AG04449 (cell line): Measurements from ENCODE around the gene RFWD3.
A peak's percentile ranks its signal among the peaks of the same experiment; 100 is the strongest.

Source experiments
- CTCF ChIA-PET: fragments of 350-600 bp; formaldehyde crosslinking; extraction: SDS; loops from one replicate; lab custom pipeline; 2021; ENCODE audit warnings: antibody characterized with exemption; lab: Yijun Ruan, JAX
- POLR2A ChIA-PET: fragments of 400-600, 350-600 bp; formaldehyde crosslinking; extraction: SDS; loops from one replicate; lab custom pipeline; 2020; ENCODE audit warnings: antibody characterized with exemption, inconsistent platforms; lab: Yijun Ruan, JAX
- DNase-seq: peaks from one replicate; pipeline ENCODE4 v3.0.0-alpha.2; 2010; ENCODE audit warnings: low read depth, low spot score
- H3K4me3 ChIP-seq: 2 replicates; pipeline ENCODE4 v1.5.1; 2011; ENCODE audit warnings: low read depth, mild to moderate bottlenecking, control low read depth, low read length
- TF ChIP-seq, protein P1 (sequence below): IDR thresholded peaks from one replicate; pipeline ENCODE4 v1.5.1; 2011; ENCODE audit warnings: mild to moderate bottlenecking, moderate library complexity, low read length, control low read depth, inconsistent platforms; ENCODE audit not compliant: insufficient read depth; ENCODE audit errors: missing control alignments

Gene RFWD3

DNA sequence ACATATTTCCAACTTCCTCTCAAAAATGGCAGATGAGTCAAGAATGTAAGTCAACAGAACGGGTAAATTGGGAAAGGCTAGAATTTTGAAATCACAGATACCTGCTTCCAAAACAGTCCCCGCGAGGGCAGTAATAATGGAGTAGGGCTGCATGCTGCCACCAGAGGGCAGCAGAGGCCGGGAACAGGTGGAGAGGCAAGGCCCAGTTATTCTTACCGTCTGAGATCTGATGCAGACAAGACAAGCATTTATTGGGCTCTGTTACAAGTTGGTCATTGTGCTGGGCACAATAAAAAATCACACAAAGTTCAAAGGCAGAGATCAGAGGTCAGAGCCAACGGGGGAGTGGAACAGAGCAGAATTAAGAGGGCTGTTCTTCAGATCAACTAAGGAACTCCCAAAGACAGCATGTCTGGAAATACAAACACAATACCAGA lies 42.8 kb upstream of the RFWD3 start:
- TF ChIP-seq, protein P1, sequence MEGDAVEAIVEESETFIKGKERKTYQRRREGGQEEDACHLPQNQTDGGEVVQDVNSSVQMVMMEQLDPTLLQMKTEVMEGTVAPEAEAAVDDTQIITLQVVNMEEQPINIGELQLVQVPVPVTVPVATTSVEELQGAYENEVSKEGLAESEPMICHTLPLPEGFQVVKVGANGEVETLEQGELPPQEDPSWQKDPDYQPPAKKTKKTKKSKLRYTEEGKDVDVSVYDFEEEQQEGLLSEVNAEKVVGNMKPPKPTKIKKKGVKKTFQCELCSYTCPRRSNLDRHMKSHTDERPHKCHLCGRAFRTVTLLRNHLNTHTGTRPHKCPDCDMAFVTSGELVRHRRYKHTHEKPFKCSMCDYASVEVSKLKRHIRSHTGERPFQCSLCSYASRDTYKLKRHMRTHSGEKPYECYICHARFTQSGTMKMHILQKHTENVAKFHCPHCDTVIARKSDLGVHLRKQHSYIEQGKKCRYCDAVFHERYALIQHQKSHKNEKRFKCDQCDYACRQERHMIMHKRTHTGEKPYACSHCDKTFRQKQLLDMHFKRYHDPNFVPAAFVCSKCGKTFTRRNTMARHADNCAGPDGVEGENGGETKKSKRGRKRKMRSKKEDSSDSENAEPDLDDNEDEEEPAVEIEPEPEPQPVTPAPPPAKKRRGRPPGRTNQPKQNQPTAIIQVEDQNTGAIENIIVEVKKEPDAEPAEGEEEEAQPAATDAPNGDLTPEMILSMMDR, result peak; percentile 93
- ChIA-PET CTCF (interaction anchor here (0.9 to 14.6 kb wide), 9 partner anchors 10 to 402 kb away, joined by 3 to 326 read pairs (median 5); partner anchors contain the start of gene MLKL), POLR2A (no interaction called here)
- DNase-seq, result no peak
- H3K4me3 ChIP-seq, result no peak overlapping the region

DNA sequence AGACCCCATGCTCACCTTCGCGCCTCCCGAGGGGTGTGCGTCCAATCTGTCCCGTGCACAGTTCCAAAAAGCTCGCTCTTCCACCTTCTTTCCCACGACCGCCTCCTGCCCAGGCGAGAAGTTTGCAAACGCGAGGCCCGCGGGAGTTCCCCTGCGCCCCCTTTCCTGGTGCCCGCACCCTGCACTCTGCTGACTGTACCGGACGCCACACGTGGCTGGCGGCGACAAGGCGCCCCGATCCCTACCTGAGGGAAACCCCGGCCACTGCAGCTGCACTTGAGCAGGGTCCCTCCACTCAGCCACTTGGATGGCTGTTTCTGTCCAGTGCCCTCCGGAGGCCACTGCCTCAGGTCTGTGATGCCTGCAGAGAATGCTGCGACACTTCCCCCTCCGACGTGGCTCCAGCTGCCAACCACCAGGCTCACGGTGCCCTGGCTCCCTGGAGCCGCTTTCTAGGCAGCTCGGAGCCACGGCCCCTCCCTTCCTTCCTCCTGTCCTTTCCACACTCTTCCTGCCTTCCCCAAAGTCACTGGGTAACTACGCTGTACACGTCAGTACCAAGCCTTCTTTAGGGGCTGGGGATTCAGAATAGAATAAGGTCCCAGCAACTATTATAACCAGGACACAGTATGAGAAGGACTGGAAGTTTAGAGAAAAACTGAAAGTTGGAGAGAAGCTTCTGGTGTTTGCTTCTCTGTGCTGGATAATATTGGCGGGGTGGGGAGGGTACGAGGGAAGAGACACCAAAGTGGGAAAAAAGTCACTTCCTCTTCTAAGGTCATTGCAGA lies 34.0 kb upstream of the RFWD3 start, which contains the start of gene MLKL:
TSS of gene MLKL (minus strand) at position 425 of the 788 bp plus-strand sequence. CDS start 5,105 bp downstream, outside the sequence.
- TF ChIP-seq, protein P1, result peak; percentile 21
- ChIA-PET POLR2A (interaction anchor here (0.6 kb wide), 1 partner anchor 251 kb away, joined by 3 read pairs; no protein-coding TSS in a partner anchor), CTCF (interaction anchor here (0.7 to 8.8 kb wide), 12 partner anchors 8 to 411 kb away, joined by 3 to 68 read pairs (median 4); no protein-coding TSS in a partner anchor)
- DNase-seq, result no peak
- H3K4me3 ChIP-seq, result peak within 1 kb of the TSS; percentile 80

DNA sequence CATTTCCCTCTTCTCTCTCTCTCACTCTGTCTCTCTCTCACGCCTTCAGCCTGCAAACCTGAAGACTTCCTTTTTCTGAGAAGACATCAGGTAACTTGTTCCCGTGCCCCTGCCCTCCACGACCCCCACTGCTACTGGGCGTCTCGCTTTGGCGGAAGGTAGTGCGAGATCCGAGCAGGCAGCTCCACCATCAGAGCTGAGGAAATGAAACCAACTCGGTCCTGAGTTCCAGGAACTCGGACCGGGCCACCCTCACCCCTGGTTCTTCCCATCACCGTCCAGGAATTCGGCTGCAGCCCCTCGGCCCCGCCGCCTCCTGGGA lies 33.4 kb upstream of the RFWD3 start:
- ChIA-PET CTCF (interaction anchor here (0.7 to 8.8 kb wide), 8 partner anchors 8 to 411 kb away, joined by 3 to 68 read pairs (median 6); no protein-coding TSS in a partner anchor), POLR2A (no interaction called here)
- TF ChIP-seq, protein P1, result no peak
- H3K4me3 ChIP-seq, result peak overlapping the region; percentile 80
- DNase-seq, result no peak

DNA sequence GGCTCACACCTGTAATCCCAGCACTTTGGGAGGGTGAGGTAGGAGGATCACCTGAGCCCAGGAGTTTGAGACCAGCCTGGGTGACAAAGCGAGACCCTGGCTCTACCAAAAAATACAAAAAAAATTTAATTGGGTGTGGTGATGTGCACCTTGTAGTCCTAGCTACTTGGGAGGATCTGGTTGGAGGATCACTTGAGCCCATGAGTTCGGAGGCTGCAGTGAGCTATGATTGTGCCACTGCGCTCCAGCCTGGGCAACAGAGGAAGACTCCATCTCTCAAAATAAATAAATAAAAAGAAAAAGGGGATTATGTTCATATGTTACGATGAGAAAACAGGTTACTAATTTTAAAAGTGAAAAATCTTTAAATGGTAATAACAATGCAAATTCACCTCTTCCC lies 33.0 kb upstream of the RFWD3 start:
- TF ChIP-seq, protein P1, result no peak
- DNase-seq, result no peak
- H3K4me3 ChIP-seq, result peak overlapping the region; percentile 80
- ChIA-PET POLR2A (no interaction called here), CTCF (interaction anchor here (0.7 to 8.8 kb wide), 8 partner anchors 9 to 412 kb away, joined by 3 to 68 read pairs (median 5); no protein-coding TSS in a partner anchor)

DNA sequence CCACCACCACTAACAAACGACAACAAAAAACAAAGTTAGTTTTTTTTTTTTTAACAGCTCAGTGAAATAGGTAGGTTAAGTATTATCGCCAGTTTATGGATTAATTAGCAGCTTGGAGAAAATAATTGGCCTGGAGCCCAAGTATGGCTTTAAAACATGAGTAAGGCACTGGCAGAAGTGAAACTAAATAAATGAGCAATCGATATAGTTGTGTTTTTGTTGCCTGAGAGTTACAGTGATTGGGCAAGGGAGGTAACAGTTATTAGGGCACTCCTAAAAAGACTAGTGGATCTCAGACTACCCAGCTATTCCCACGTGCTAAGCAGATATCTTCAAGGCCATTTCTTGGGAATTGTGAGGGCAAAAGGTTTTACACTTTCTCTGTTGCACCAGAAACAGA lies 31.5 kb upstream of the RFWD3 start:
- ChIA-PET CTCF (interaction anchor here (2.8 to 8.8 kb wide), 3 partner anchors 10 to 165 kb away, joined by 11 to 68 read pairs (median 59); no protein-coding TSS in a partner anchor), POLR2A (no interaction called here)
- no peak overlapping the region for H3K4me3 ChIP-seq
- DNase-seq, result no peak
- TF ChIP-seq, protein P1, result no peak
